Osteoblast (primary cell): ENCODE results near the gene KCNF1. TPM values are rescaled to one million over a fixed set of nuclear protein-coding genes. Genes with fewer than 3 reads are reported as not detected.

Experiments used
- DNase-seq: peaks from one replicate; pipeline ENCODE4 v3.0.0; 2011; ENCODE audit warnings: low spot score, mixed read lengths; ENCODE audit not compliant: insufficient read length; ENCODE audit errors: missing footprints
- H2AFZ ChIP-seq: 2 replicates; pipeline ENCODE4 v1.6.0; 2011; ENCODE audit warnings: mild to moderate bottlenecking, low read length
- H3K27ac ChIP-seq: 2 replicates; pipeline ENCODE4 v1.5.1; 2011; ENCODE audit warnings: mild to moderate bottlenecking, low read depth, low read length, moderate library complexity
- H3K27me3 ChIP-seq: 2 replicates; pipeline ENCODE4 v1.6.0; 2012; ENCODE audit warnings: mild to moderate bottlenecking, control low read depth, inconsistent platforms, low read length, moderate library complexity; ENCODE audit not compliant: insufficient read depth
- H3K36me3 ChIP-seq: 2 replicates; pipeline ENCODE4 v1.5.1; 2011; ENCODE audit warnings: mild to moderate bottlenecking, low read length, control low read depth, moderate library complexity; ENCODE audit not compliant: insufficient read depth
- H3K4me1 ChIP-seq: 2 replicates; pipeline ENCODE4 v1.5.1; 2011; ENCODE audit warnings: mild to moderate bottlenecking, low read length, control low read depth, moderate library complexity; ENCODE audit not compliant: insufficient read depth
- H3K4me2 ChIP-seq: 2 replicates; pipeline ENCODE4 v1.6.0; 2011; ENCODE audit warnings: mild to moderate bottlenecking, low read length; ENCODE audit not compliant: insufficient read depth
- H3K4me3 ChIP-seq: fragments of 200-600 bp; sonication (generic); 3 replicates; pipeline ENCODE4 v1.5.1; 2012; ENCODE audit warnings: mild to moderate bottlenecking, low read length, inconsistent platforms; ENCODE audit not compliant: insufficient read depth
- H3K79me2 ChIP-seq: 2 replicates; pipeline ENCODE4 v1.6.0; 2012; ENCODE audit warnings: mild to moderate bottlenecking, low read length, control low read depth, inconsistent platforms; ENCODE audit not compliant: insufficient read depth
- H3K9me3 ChIP-seq: 2 replicates; pipeline ENCODE4 v1.5.1; 2011; ENCODE audit warnings: low read depth, low read length, control low read depth
- H4K20me1 ChIP-seq: 2 replicates; pipeline ENCODE4 v1.6.0; 2012; ENCODE audit warnings: mild to moderate bottlenecking, low read length, control low read depth; ENCODE audit not compliant: insufficient read depth
- CTCF ChIP-seq: IDR thresholded peaks from 2 replicates; pipeline ENCODE4 v1.5.1; 2011; ENCODE audit warnings: mild to moderate bottlenecking, low read depth, low read length, moderate library complexity; ENCODE audit errors: extremely low read depth
- total RNA-seq: library from RNA; depleted of rRNA; stranded (reverse); fragments of >200 nt; gene quantifications from 2 replicates; pipeline ENCODE4 v1.2.3, GENCODE V29; 2012

Gene KCNF1
- total RNA-seq, 1 donor, result under 0.01 TPM

DNA sequence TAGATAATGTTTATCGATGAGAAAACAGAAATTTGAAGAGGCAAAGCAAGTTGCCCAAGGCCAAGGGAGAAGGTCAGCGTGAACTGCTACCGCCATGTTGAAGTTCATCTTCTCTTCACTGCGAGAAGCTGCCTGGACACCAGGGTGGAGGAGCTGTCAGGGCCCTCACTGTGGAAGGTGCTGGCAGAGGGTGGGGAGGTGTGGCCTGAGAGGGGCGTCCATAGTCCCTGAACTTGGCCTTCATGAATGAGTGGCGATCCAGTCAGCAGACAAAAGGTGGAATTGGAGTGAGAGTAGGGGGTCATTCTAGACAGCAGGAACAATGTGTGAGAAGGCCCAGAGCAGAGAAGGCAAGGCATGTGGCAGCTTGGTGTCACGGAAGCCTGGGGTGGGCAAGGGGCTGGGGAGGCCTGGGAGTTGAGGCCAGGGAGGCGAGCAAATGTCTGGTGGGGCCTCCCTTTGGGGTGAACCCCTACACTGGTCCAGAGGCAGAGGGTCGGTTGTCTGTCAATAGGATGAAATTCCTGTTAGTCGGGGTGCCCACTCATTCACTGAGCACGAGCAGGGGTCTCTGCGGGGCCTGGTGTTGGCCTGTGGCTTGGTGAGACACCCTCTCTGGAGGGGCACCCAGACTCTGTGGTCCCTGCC lies 33.3 kb upstream of the KCNF1 start:
- Histone ChIP-seq H3K27ac (no peak overlapping the region), H3K27me3 (peaks cover 10% of the 10 kb centered on the region), H3K36me3 (no peaks in the 10 kb centered on the region), H4K20me1 (no peaks in the 10 kb centered on the region), H3K4me2 (no peak overlapping the region), H3K9me3 (no peaks in the 10 kb centered on the region), H3K79me2 (no peaks in the 10 kb centered on the region), H3K4me3 (no peak overlapping the region), H2AFZ (no peak overlapping the region), H3K4me1 (no peaks in the 10 kb centered on the region)
- no peak for TF ChIP-seq CTCF
- DNase-seq, result no peak

DNA sequence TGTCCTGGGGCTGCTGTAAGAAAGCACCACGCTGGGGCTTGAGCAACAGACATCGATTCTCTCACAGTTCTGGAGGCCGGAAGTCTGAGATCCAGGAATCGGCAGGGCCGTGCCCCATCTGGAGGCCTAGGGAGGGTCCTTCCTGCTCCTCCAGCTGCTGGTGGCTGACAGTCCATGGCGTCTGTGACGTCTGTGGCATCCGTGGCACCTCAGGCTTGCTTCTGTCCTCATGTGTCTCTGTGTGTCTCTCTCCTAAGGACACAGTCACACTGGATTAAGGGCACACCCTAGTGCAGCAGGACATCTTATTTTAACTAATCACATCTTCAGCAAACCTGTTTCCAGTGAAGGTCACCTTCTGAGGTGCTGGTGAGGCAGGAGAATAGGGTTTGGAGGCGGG lies 32.6 kb upstream of the KCNF1 start:
- Histone ChIP-seq H3K36me3 (no peaks in the 10 kb centered on the region), H3K4me3 (no peak overlapping the region), H3K27ac (no peak overlapping the region), H3K4me2 (no peak overlapping the region), H3K9me3 (no peaks in the 10 kb centered on the region), H3K27me3 (peaks cover 18% of the 10 kb centered on the region), H3K4me1 (no peaks in the 10 kb centered on the region), H4K20me1 (no peaks in the 10 kb centered on the region), H3K79me2 (no peaks in the 10 kb centered on the region), H2AFZ (no peak overlapping the region)
- no peak for TF ChIP-seq CTCF
- DNase-seq, result no peak

DNA sequence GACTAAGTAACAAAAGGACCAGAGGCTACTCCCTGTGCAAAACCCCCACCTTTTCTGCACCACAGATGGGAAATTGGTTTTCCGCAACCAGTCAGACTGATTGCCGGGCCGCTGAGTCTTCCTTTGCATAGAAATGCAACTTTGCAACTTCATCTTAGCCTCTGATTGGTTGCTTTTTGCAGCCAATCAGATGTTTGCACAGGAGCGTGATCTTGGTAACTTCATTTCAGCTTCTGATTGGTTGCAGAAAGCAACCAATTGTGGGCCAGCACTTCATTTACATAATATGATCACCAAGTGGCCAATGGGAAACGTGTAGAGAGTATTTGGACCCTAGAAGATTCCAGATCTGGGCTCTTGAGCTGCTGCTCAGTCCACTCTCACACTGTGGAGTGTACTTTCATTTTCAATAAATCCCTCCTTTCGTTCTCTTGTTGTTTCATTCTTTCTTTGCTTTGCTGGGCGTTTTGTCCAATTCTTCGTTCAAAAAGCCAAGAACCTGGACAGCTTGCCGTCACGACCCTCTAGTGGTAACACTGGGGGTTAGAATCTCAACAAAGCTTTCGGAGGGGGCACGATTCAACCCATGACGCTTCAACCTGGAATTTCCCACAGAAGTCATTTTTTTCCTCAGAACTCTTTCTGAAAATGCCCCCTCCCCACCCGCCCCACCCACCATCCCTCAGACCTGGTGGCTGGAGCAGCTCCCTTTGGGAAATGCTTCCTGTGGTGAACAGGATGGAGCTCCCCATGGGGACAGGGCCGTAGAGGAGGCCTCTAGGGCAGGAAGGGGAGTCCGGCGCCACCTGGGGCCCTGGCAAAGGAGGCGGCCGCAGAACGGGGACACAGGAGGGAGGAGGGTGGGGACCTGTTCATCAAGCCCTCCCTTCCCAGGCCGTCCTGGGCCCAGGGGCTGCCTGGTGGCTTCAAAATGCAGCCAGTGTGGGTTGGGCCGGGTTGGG lies 31.8 kb upstream of the KCNF1 start:
- Histone ChIP-seq H4K20me1 (no peaks in the 10 kb centered on the region), H3K27ac (no peak overlapping the region), H2AFZ (no peak overlapping the region), H3K27me3 (peaks cover 25% of the 10 kb centered on the region), H3K36me3 (no peaks in the 10 kb centered on the region), H3K9me3 (no peaks in the 10 kb centered on the region), H3K79me2 (no peaks in the 10 kb centered on the region), H3K4me1 (no peaks in the 10 kb centered on the region), H3K4me3 (no peak overlapping the region), H3K4me2 (no peak overlapping the region)
- DNase-seq, result no peak
- TF ChIP-seq CTCF, result no peak

- Histone ChIP-seq H2AFZ (no peak overlapping the region), H3K4me3 (no peak overlapping the region), H3K9me3 (no peaks in the 10 kb centered on the region), H3K27me3 (peaks cover 33% of the 10 kb centered on the region), H3K36me3 (no peaks in the 10 kb centered on the region), H4K20me1 (no peaks in the 10 kb centered on the region), H3K4me1 (no peaks in the 10 kb centered on the region), H3K79me2 (no peaks in the 10 kb centered on the region), H3K27ac (no peak overlapping the region), H3K4me2 (no peak overlapping the region)
- DNase-seq, result no peak
- no peak for TF ChIP-seq CTCF
Measured at GRCh38 chr2:10880586-10881321, 31.0 kb upstream of the KCNF1 start.
